HepG2 (cell line): Measurements from ENCODE around the gene ACAA2. TPM values are rescaled to one million over a fixed set of nuclear protein-coding genes. Genes with fewer than 3 reads are reported as not detected.

Source experiments
- CEBPG ChIP-seq: IDR thresholded peaks from 2 replicates; pipeline ENCODE4 v1.6.1; 2016
- GABPB1 ChIP-seq: IDR thresholded peaks from 2 replicates; pipeline ENCODE4 v1.6.1; 2016; ENCODE audit warnings: mild to moderate bottlenecking, missing genetic modification reagents, moderate library complexity, missing compliant biosample characterization
- GATAD2A ChIP-seq: IDR thresholded peaks from 2 replicates; pipeline ENCODE4 v1.6.1; 2016
- HHEX ChIP-seq: IDR thresholded peaks from 2 replicates; pipeline ENCODE4 v1.6.1; 2016; ENCODE audit warnings: control low read depth
- HNRNPH1 ChIP-seq: fragments of 200-400 bp; formaldehyde crosslinking; optimal IDR thresholded peaks from 2 replicates; pipeline ENCODE3; 2017; ENCODE audit warnings: mild to moderate bottlenecking, low read depth, low read length
- HNRNPL ChIP-seq: fragments of 200-400 bp; formaldehyde crosslinking; IDR thresholded peaks from 2 replicates; pipeline ENCODE4 v1.6.1; 2017; ENCODE audit warnings: mild to moderate bottlenecking, low read depth, low read length
- IRX3 ChIP-seq: sonication (generic); formaldehyde crosslinking; IDR thresholded peaks from 2 replicates; pipeline ENCODE4 v1.8.1; 2023; ENCODE audit warnings: mild to moderate bottlenecking, low read depth, missing genetic modification reagents, borderline replicate concordance
- JARID2 ChIP-seq: sonication (generic); formaldehyde crosslinking; IDR thresholded peaks from 2 replicates; pipeline ENCODE4 v1.8.1; 2023; ENCODE audit warnings: missing genetic modification reagents, inconsistent platforms; ENCODE audit not compliant: insufficient replicate concordance
- KDM6A ChIP-seq: IDR thresholded peaks from 2 replicates; pipeline ENCODE4 v1.6.1; 2016; ENCODE audit warnings: low read depth
- MAFK ChIP-seq, 2 experiments: IDR thresholded peaks in 1 of 2; conservative IDR thresholded peaks in 1 of 2; 2 replicates each; pipeline ENCODE4 v1.6.1; 2011; ENCODE audit warnings: improper control_type of control experiment in 2 of 2, low read length in 2 of 2
- MEIS2 ChIP-seq: sonication (generic); formaldehyde crosslinking; IDR thresholded peaks from 2 replicates; pipeline ENCODE4 v1.9.0; 2021; ENCODE audit warnings: mild to moderate bottlenecking, missing genetic modification reagents
- MZF1 ChIP-seq: sonication (generic); formaldehyde crosslinking; IDR thresholded peaks from 2 replicates; pipeline ENCODE4 v1.8.1; 2023; ENCODE audit warnings: mild to moderate bottlenecking, missing genetic modification reagents, borderline replicate concordance
- NFIB ChIP-seq: sonication (generic); formaldehyde crosslinking; IDR thresholded peaks from 2 replicates; pipeline ENCODE4 v1.9.0; 2021; ENCODE audit warnings: missing genetic modification reagents, mild to moderate bottlenecking, borderline replicate concordance
- POLR2AphosphoS2 ChIP-seq: IDR thresholded peaks from 2 replicates; pipeline ENCODE4 v1.6.1; 2011; ENCODE audit warnings: low read depth, low read length, improper control_type of control experiment
- REPIN1 ChIP-seq: sonication (generic); formaldehyde crosslinking; IDR thresholded peaks from 2 replicates; pipeline ENCODE4 v1.8.0; 2022; ENCODE audit warnings: missing genetic modification reagents, low read depth, mild to moderate bottlenecking, borderline replicate concordance
- RXRA ChIP-seq: sonication (generic); formaldehyde crosslinking; IDR thresholded peaks from 2 replicates; pipeline ENCODE4 v1.5.1; 2020; ENCODE audit warnings: missing genetic modification reagents
- SNAPC2 ChIP-seq: sonication (generic); formaldehyde crosslinking; IDR thresholded peaks from 2 replicates; pipeline ENCODE4 v1.8.1; 2022; ENCODE audit warnings: mild to moderate bottlenecking, missing genetic modification reagents
- TEAD3 ChIP-seq: optimal IDR thresholded peaks from 2 replicates; pipeline ENCODE3; 2016; ENCODE audit warnings: borderline replicate concordance
- TSC22D2 ChIP-seq: sonication (generic); formaldehyde crosslinking; IDR thresholded peaks from 2 replicates; pipeline ENCODE4 v1.5.1; 2020; ENCODE audit warnings: missing genetic modification reagents, mild to moderate bottlenecking, borderline replicate concordance
- U2AF2 ChIP-seq: fragments of 200-400 bp; formaldehyde crosslinking; IDR thresholded peaks from 2 replicates; pipeline ENCODE4 v1.6.1; 2017; ENCODE audit warnings: low read depth, mild to moderate bottlenecking, low read length
- ZNF337 ChIP-seq: sonication (generic); formaldehyde crosslinking; IDR thresholded peaks from 2 replicates; pipeline ENCODE4 v1.5.1; 2020; ENCODE audit warnings: missing genetic modification reagents, low read depth, mild to moderate bottlenecking, borderline replicate concordance
- ZNF460 ChIP-seq: sonication (generic); formaldehyde crosslinking; IDR thresholded peaks from 2 replicates; pipeline ENCODE4 v1.5.1; 2020; ENCODE audit warnings: missing genetic modification reagents, mild to moderate bottlenecking, borderline replicate concordance
- ZNF570 ChIP-seq: sonication (generic); formaldehyde crosslinking; IDR thresholded peaks from 2 replicates; pipeline ENCODE4 v1.4.0; 2020; ENCODE audit warnings: mild to moderate bottlenecking, missing genetic modification reagents, borderline replicate concordance
- ZNF629 ChIP-seq: sonication (generic); formaldehyde crosslinking; conservative IDR thresholded peaks from 2 replicates; pipeline ENCODE4 v1.5.0; 2020; ENCODE audit warnings: missing genetic modification reagents
- ZNF660 ChIP-seq: sonication (generic); formaldehyde crosslinking; IDR thresholded peaks from 2 replicates; pipeline ENCODE4 v1.5.1; 2020; ENCODE audit warnings: mild to moderate bottlenecking, low read depth, missing genetic modification reagents, borderline replicate concordance
- ZNF841 ChIP-seq: sonication (generic); formaldehyde crosslinking; IDR thresholded peaks from 2 replicates; pipeline ENCODE4 v1.8.1; 2023; ENCODE audit warnings: missing genetic modification reagents, borderline replicate concordance
- polyA plus RNA-seq, 8 experiments: library from polyadenylated mRNA; depleted of rRNA in 3 of 8; stranded (reverse) in 7 of 8; unstranded in 1 of 8; fragments of >200 nt; fragmentation: Illumina TruSeq in 4 of 8; extraction: Trizol in 4 of 8; gene quantifications; 2 replicates each; pipeline versions ENCODE4 v1.2.1 to v1.2.3, GENCODE V29; 2011 to 2016; ENCODE audit warnings: low read depth in 4 of 8, missing spikeins in 1 of 8, mixed read lengths in 1 of 8; ENCODE audit not compliant: insufficient read depth in 1 of 8
- total RNA-seq, 5 experiments: library from RNA; depleted of rRNA; stranded (reverse); fragments of >200 nt; fragmentation: Illumina TruSeq; extraction: Trizol; gene quantifications; 2 replicates each; pipeline ENCODE4 v1.2.3, GENCODE V29; 2016; ENCODE audit warnings: low read depth in 1 of 5
- TF ChIP-seq, protein P1 (sequence below): sonication (generic); formaldehyde crosslinking; IDR thresholded peaks from 2 replicates; pipeline ENCODE4 v1.8.1; 2023; ENCODE audit warnings: missing genetic modification reagents, inconsistent platforms, borderline replicate concordance
- TF ChIP-seq, protein P2 (sequence below): sonication (generic); formaldehyde crosslinking; IDR thresholded peaks from 2 replicates; pipeline ENCODE4 v1.4.0; 2020; ENCODE audit warnings: low read depth, mild to moderate bottlenecking, missing genetic modification reagents

Gene ACAA2
- total and polyA plus RNA-seq, 2 of the 13 experiments (the other 11 are each of a cell fraction or from before 2014, with no cell fraction given), result 51.6 to 182 TPM

DNA sequence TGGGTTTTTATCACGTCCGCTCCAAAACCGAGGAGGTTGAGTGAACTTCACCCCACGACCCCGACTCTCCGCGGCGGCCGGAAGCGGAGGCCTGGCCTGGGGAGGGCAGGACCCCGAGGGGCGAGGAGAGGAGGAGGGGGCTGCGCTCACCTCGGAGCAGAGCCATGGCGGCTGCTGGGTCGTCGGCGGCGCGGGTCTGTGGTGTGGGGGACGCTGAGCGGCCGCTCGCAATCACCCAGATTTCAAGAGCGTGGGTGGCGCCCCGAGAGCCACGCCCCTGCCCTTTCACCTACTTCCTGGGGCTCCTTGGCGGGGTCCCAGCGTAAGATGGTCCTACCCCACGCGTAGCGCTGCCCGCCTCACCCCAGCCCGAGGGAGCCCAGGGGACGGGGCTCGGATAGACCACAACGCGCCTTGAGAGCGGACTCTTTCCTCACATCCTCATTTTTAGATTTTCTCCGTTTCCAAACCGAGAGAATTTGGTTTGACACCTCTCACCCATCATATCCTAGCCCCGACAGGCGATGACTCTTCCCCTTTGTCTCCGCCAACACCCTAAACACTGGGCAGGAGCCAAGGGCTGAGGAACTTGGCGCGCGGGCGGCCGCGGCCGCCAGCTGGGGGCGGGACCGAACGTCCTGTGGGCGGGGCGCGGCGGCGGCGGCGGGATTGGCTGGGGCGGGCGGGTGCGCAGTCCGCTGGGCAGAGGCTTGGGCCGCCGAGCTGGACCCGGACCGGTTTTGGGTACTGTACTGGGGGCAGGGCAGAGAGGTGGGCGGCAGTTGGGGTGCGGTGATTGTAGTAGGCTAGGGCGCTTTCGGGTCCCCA lies at the start of gene ACAA2 (continued):
- TF ChIP-seq, protein P1, sequence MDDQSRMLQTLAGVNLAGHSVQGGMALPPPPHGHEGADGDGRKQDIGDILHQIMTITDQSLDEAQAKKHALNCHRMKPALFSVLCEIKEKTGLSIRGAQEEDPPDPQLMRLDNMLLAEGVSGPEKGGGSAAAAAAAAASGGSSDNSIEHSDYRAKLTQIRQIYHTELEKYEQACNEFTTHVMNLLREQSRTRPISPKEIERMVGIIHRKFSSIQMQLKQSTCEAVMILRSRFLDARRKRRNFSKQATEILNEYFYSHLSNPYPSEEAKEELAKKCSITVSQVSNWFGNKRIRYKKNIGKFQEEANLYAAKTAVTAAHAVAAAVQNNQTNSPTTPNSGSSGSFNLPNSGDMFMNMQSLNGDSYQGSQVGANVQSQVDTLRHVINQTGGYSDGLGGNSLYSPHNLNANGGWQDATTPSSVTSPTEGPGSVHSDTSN (CRISPR knock-in tag), result no peak
- TF ChIP-seq HHEX (CRISPR knock-in tag), result 0 out of 2 replicates have a peak, but pooled peaks have one; percentile 19
- TF ChIP-seq MZF1 (CRISPR knock-in tag), result no peak
- TF ChIP-seq, protein P2, sequence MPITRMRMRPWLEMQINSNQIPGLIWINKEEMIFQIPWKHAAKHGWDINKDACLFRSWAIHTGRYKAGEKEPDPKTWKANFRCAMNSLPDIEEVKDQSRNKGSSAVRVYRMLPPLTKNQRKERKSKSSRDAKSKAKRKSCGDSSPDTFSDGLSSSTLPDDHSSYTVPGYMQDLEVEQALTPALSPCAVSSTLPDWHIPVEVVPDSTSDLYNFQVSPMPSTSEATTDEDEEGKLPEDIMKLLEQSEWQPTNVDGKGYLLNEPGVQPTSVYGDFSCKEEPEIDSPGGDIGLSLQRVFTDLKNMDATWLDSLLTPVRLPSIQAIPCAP, result no peak; the same call in 1 of the 2 replicates
- no peak for TF ChIP-seq TEAD3
- TF ChIP-seq IRX3 (CRISPR knock-in tag), result no peak
- TF ChIP-seq GABPB1 (CRISPR knock-in tag), result peak; percentile 83
- TF ChIP-seq JARID2, result no peak
- TF ChIP-seq RXRA, result peak; percentile 97
- peak; percentile 40 for TF ChIP-seq MEIS2
- no peak for TF ChIP-seq ZNF570 (CRISPR knock-in tag)
- no peak for TF ChIP-seq ZNF460 (CRISPR knock-in tag)
- no peak for TF ChIP-seq ZNF660 (CRISPR knock-in tag)
- TF ChIP-seq KDM6A (CRISPR knock-in tag), result no peak
- no peak for TF ChIP-seq ZNF337
- 0 out of 2 replicates have a peak, but pooled peaks have one; percentile 19 for TF ChIP-seq HNRNPL
- no peak for TF ChIP-seq HNRNPH1
- TF ChIP-seq REPIN1 (CRISPR knock-in tag), result 0 out of 2 replicates have a peak, but pooled peaks have one; percentile 35
- TF ChIP-seq U2AF2, result no peak
- TF ChIP-seq ZNF841 (CRISPR knock-in tag), result no peak
- TF ChIP-seq ZNF629 (CRISPR knock-in tag), result no peak
- peak; percentile 39 for TF ChIP-seq GATAD2A
- TF ChIP-seq POLR2AphosphoS2, result no peak
- TF ChIP-seq NFIB (CRISPR knock-in tag), result no peak
- TF ChIP-seq MAFK (conservative IDR thresholded peaks at IDR 0.05 in 1 of 2, IDR thresholded peaks at IDR 0.05 in 1 of 2; ENCODE audit: low read length in 2 of 2), result no peak
- TF ChIP-seq TSC22D2 (CRISPR knock-in tag), result peak; percentile 7; the same call in 1 of the 2 replicates
- no peak for TF ChIP-seq SNAPC2 (CRISPR knock-in tag)
- peak; percentile 17; the same call in 1 of the 2 replicates for TF ChIP-seq CEBPG (CRISPR knock-in tag)
